ENCODE measurements around the gene ZNF394. TPM values are rescaled to one million over a fixed set of nuclear protein-coding genes. Genes with fewer than 3 reads are reported as not detected.

ZNF394 gene
- total and polyA plus RNA-seq, 2 donors (not counting 1 experiment from before 2014, with no cell fraction given), result 50.5 to 80.7 TPM

DNA sequence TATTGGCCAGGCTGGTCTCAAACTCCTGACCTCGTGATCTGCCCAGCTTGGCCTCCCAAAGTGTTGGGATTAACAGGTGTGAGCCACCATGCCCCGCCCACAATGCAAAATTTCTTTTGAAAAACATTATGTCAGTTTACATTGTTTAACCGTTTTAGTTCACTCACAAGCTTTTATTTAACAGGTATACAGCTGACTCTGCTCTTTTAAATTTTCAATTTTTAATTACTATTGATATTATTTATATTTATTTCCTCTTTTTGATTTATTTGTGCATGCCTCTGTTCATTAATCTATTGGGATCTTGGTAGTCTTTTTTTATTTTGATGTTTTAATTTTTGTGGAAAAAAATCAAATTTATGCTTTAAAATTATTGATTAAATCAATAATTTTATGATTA is 21.3 kb upstream of the ZNF394 start:
- H3K4me1 ChIP-seq (ENCODE audit: control insufficient read depth in 2 of 2, insufficient read depth in 2 of 2, low read length in 2 of 2), result no peaks in the 10 kb centered on the region
- no peaks in the 10 kb centered on the region for H3K27me3 Mint-ChIP-seq
- H3K4me1 Mint-ChIP-seq, result peaks cover 2% of the 10 kb centered on the region
- no peaks in the 10 kb centered on the region for H3K27me3 ChIP-seq (replicated peaks in 1 of 4; ENCODE audit: control extremely low read depth in 1 of 4, control insufficient read depth in 3 of 4, insufficient read depth in 4 of 4, low read length in 3 of 4)
- POLR2A ChIA-PET, result no interaction called here
- no peak overlapping the region for H3K27ac ChIP-seq (ENCODE audit: low read length in 2 of 2)
- CTCF ChIA-PET, result interaction anchor here (1.3 kb wide), 1 partner anchor 10 kb away, joined by 3 read pairs; no protein-coding TSS in a partner anchor
- WGBS (ENCODE audit: insufficient coverage), result 100% methylated on average over 1 of the region's 3 CpGs
- H3K79me2 ChIP-seq (ENCODE audit: control insufficient read depth, insufficient read depth, low read length), result no peaks in the 10 kb centered on the region
- no peak overlapping the region for H3K27ac Mint-ChIP-seq
- no peak for DNase-seq
- TF ChIP-seq, protein P1, sequence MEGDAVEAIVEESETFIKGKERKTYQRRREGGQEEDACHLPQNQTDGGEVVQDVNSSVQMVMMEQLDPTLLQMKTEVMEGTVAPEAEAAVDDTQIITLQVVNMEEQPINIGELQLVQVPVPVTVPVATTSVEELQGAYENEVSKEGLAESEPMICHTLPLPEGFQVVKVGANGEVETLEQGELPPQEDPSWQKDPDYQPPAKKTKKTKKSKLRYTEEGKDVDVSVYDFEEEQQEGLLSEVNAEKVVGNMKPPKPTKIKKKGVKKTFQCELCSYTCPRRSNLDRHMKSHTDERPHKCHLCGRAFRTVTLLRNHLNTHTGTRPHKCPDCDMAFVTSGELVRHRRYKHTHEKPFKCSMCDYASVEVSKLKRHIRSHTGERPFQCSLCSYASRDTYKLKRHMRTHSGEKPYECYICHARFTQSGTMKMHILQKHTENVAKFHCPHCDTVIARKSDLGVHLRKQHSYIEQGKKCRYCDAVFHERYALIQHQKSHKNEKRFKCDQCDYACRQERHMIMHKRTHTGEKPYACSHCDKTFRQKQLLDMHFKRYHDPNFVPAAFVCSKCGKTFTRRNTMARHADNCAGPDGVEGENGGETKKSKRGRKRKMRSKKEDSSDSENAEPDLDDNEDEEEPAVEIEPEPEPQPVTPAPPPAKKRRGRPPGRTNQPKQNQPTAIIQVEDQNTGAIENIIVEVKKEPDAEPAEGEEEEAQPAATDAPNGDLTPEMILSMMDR (IDR thresholded peaks at IDR 0.05), result no peak
- no peak for TF ChIP-seq EZH2 (IDR thresholded peaks at IDR 0.05; ENCODE audit: borderline replicate concordance, insufficient read depth, low read depth, low read length, poor library complexity, severe bottlenecking)
- H3K36me3 ChIP-seq (replicated peaks in 1 of 2; ENCODE audit: control extremely low read depth in 1 of 2, control insufficient read depth in 1 of 2, extremely low read depth in 1 of 2, insufficient read depth in 2 of 2, low read length in 1 of 2), result peaks cover 4 to 20% of the 10 kb centered on the region in 2 experiments
- no peaks in the 10 kb centered on the region for H3K9me3 Mint-ChIP-seq (ENCODE audit: insufficient read depth)
- H3K9ac ChIP-seq (ENCODE audit: low read length), result no peak overlapping the region
- intact Hi-C loops (cut with micrococcal nuclease), result no loop called here
- H2AFZ ChIP-seq (ENCODE audit: insufficient read depth, low read depth, low read length, poor library complexity, severe bottlenecking), result no peak overlapping the region
- H3K9me3 ChIP-seq (ENCODE audit: control extremely low read depth in 1 of 3, control insufficient read depth in 2 of 3, insufficient read depth in 1 of 3, low read length in 2 of 3), result no peaks in the 10 kb centered on the region
- H4K20me1 ChIP-seq (ENCODE audit: control insufficient read depth, insufficient read depth, low read length, poor library complexity, severe bottlenecking), result no peaks in the 10 kb centered on the region
- H3K4me3 ChIP-seq (ENCODE audit: control extremely low read depth in 1 of 5, extremely low read depth in 1 of 5, insufficient read depth in 1 of 5, low read depth in 2 of 5, low read length in 4 of 5), result no peak overlapping the region
- H3K4me3 Mint-ChIP-seq, result no peak overlapping the region
- H3K4me2 ChIP-seq (replicated peaks; ENCODE audit: low read depth, low read length, poor library complexity, severe bottlenecking), result no peak overlapping the region
- no peak for ATAC-seq (ENCODE audit: low read depth)

DNA sequence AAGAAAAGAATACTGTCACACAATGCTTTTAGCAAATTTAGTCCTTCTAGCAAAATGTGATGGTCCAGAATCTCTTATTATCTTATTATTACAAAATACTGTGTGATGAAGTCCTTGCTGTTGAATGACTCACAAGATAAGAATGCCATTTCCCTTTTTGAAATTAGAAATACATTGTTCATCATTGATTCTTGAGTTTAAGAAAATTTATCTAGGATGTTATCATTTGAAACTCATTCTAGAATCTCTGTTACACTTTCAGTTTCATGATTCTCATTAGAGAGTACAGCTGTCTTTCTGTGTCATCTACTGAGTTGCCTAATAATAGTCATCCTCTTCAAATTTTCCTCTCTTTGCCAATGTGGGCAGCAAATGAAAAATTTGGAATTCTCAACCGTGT is 14.0 kb upstream of the ZNF394 start:
- H3K27me3 Mint-ChIP-seq, result no peaks in the 10 kb centered on the region
- no peak for ATAC-seq (ENCODE audit: low read depth)
- intact Hi-C loops (cut with micrococcal nuclease), result no loop called here
- no peak overlapping the region for H3K4me3 Mint-ChIP-seq
- TF ChIP-seq EZH2 (IDR thresholded peaks at IDR 0.05; ENCODE audit: borderline replicate concordance, insufficient read depth, low read depth, low read length, poor library complexity, severe bottlenecking), result no peak
- TF ChIP-seq, protein P1 (IDR thresholded peaks at IDR 0.05), result no peak
- no peak overlapping the region for H3K4me3 ChIP-seq (ENCODE audit: control extremely low read depth in 1 of 5, extremely low read depth in 1 of 5, insufficient read depth in 1 of 5, low read depth in 2 of 5, low read length in 4 of 5)
- H3K4me1 ChIP-seq (ENCODE audit: control insufficient read depth in 2 of 2, insufficient read depth in 2 of 2, low read length in 2 of 2), result no peaks in the 10 kb centered on the region
- H3K4me1 Mint-ChIP-seq, result peaks cover 7% of the 10 kb centered on the region
- H3K36me3 ChIP-seq (replicated peaks in 1 of 2; ENCODE audit: control extremely low read depth in 1 of 2, control insufficient read depth in 1 of 2, extremely low read depth in 1 of 2, insufficient read depth in 2 of 2, low read length in 1 of 2), result peaks cover 4 to 35% of the 10 kb centered on the region in 2 experiments
- no peaks in the 10 kb centered on the region for H3K27me3 ChIP-seq (replicated peaks in 1 of 4; ENCODE audit: control extremely low read depth in 1 of 4, control insufficient read depth in 3 of 4, insufficient read depth in 4 of 4, low read length in 3 of 4)
- H2AFZ ChIP-seq (ENCODE audit: insufficient read depth, low read depth, low read length, poor library complexity, severe bottlenecking), result no peak overlapping the region
- H3K4me2 ChIP-seq (replicated peaks; ENCODE audit: low read depth, low read length, poor library complexity, severe bottlenecking), result no peak overlapping the region
- no peaks in the 10 kb centered on the region for H3K9me3 Mint-ChIP-seq (ENCODE audit: insufficient read depth)
- no peaks in the 10 kb centered on the region for H3K9me3 ChIP-seq (ENCODE audit: control extremely low read depth in 1 of 3, control insufficient read depth in 2 of 3, insufficient read depth in 1 of 3, low read length in 2 of 3)
- no peak overlapping the region for H3K9ac ChIP-seq (ENCODE audit: low read length)
- ChIA-PET POLR2A (no interaction called here), CTCF (no interaction called here)
- no peak overlapping the region for H3K27ac Mint-ChIP-seq
- peaks cover 28% of the 10 kb centered on the region for H3K79me2 ChIP-seq (ENCODE audit: control insufficient read depth, insufficient read depth, low read length)
- DNase-seq, result no peak
- WGBS (ENCODE audit: insufficient coverage), result no CpG with 5 or more reads among the region's 1 CpG
- no peak overlapping the region for H3K27ac ChIP-seq (ENCODE audit: low read length in 2 of 2)
- no peaks in the 10 kb centered on the region for H4K20me1 ChIP-seq (ENCODE audit: control insufficient read depth, insufficient read depth, low read length, poor library complexity, severe bottlenecking)
